Endometrial microvascular endothelial cells (primary cell): Measurements from ENCODE around the gene DACT1. TPM values are rescaled to one million over a fixed set of nuclear protein-coding genes. Genes with fewer than 3 reads are reported as not detected.

Experiments
- in situ Hi-C: cut with HindIII; loops from 2 replicates; pipeline ENCODE4 v1.10.0; 2017; ENCODE audit warnings: low sequenced_read_pairs, low pct_unique_long_range_greater_than_20kb; ENCODE audit errors: inconsistent ontology term
- total RNA-seq: library from RNA; depleted of rRNA; stranded (reverse); fragments of >200 nt; gene quantifications from one replicate; pipeline ENCODE4 v1.2.3, GENCODE V29; 2015; ENCODE audit errors: inconsistent ontology term

Gene DACT1
- total RNA-seq, 1 donor from 2014 or later: 0.19 TPM

DNA sequence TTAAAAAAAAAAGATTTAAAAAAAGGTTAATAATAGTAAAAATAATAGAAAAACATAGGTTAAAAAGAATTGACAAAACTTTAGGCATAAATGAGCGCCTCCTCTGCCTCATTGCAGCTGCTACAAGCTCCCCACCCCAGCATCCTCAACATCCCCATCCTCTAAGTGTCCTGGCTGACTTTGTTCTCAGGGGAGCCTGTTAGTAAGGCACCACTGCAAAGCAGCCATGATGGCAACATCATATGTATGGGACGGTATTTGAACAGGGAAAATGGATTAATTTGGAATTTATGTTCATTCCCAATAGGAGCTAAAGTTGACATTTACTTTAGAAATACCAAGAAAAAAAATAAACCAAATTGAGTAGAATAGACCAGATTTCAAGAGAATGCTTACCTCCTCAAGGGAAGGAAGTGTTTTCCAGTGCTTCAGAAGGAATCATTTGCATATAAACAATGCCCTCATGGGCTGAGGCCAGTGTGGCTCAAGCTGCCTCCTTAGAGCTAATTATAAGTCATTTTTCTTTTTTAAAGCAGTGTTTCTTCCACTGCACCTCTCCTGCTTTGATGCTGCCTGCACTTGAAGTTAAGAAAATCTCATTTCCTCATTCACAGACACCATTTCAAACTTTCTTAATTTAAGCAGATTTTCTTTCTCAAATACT lies 59.6 kb downstream of the DACT1 start:
- in situ Hi-C loops: no loop called here

Other genes starting within 250 kb of the DACT1 start
- not detected for gene TOMM20L, start 242.0 kb upstream of the DACT1 start, total RNA-seq
- 26.9 TPM for gene TIMM9, start 210.4 kb upstream of the DACT1 start, total RNA-seq
- gene KIAA0586, start 210.2 kb upstream of the DACT1 start, total RNA-seq: 29.1 TPM